Measurements from ENCODE around the gene B4GALNT1. TPM values are rescaled to one million over a fixed set of nuclear protein-coding genes. Genes with fewer than 3 reads are reported as not detected.

B4GALNT1 gene
- total and polyA plus RNA-seq, 2 of the 13 experiments (the other 11 are each of a cell fraction or from before 2014, with no cell fraction given): 4.5 to 5.4 TPM

- ChIA-PET POLR2A (no interaction called here), CTCF (ENCODE audit: low intra/inter-chr PET ratio, low total read pairs) (no interaction called here)
- Histone ChIP-seq H3K4me2 (ENCODE audit: low read depth, low read length) (no peak overlapping the region), H3K27me3 (ENCODE audit: control insufficient read depth in 1 of 2, insufficient read depth in 2 of 2, low read length in 2 of 2) (peaks cover 0 to 7% of the 10 kb centered on the region in 2 experiments; a peak in 1 of 5 replicates), H2AFZ (ENCODE audit: low read length) (no peak overlapping the region), H4K20me1 (ENCODE audit: insufficient read depth, low read length) (no peaks in the 10 kb centered on the region), H3K27ac (ENCODE audit: extremely low read length, insufficient read depth, low read length) (no peak overlapping the region), H3K79me2 (ENCODE audit: insufficient read depth, low read length) (no peaks in the 10 kb centered on the region), H3K9ac (ENCODE audit: insufficient read depth, low read depth, low read length) (no peak overlapping the region), H3K4me3 (replicated peaks in 1 of 3; ENCODE audit: insufficient read depth in 1 of 3, low read depth in 2 of 3, low read length in 3 of 3) (no peak overlapping the region), H3K9me3 (ENCODE audit: low read length) (peaks cover 6% of the 10 kb centered on the region), H3K36me3 (replicated peaks in 1 of 2; ENCODE audit: control insufficient read depth in 1 of 2, insufficient read depth in 2 of 2, low read length in 2 of 2) (no peaks in the 10 kb centered on the region), H3K4me1 (ENCODE audit: insufficient read depth, low read length) (no peaks in the 10 kb centered on the region)
- WGBS (ENCODE audit: low lambda C conversion rate): 27% methylated on average over 5 of the region's 5 CpGs
- no peak for TF ChIP-seq ZC3H13 (CRISPR knock-in tag; IDR thresholded peaks at IDR 0.05)
- no peak for TF ChIP-seq FOSL1 (CRISPR knock-in tag; IDR thresholded peaks at IDR 0.05; ENCODE audit: borderline replicate concordance)
- TF ChIP-seq RXRA (CRISPR knock-in tag; IDR thresholded peaks at IDR 0.05): no peak
- no peak for TF ChIP-seq ZNF251 (CRISPR knock-in tag; IDR thresholded peaks at IDR 0.05)
- TF ChIP-seq AKAP8 (CRISPR knock-in tag; IDR thresholded peaks at IDR 0.05): no peak
- no peak for TF ChIP-seq ZBTB43 (CRISPR knock-in tag; conservative IDR thresholded peaks at IDR 0.05)
- BruUV-seq (replicated peaks): no TSS peak
- intact Hi-C loops (cut with micrococcal nuclease; ENCODE audit: unreplicated experiment) (no loop called here), in situ Hi-C loops (cut with HindIII; ENCODE audit: extremely low pct_ligation_motif_present, low pct_unique_long_range_greater_than_20kb) (no loop called here)
- FAIRE-seq (no peak), DNase-seq (ENCODE audit: low spot score) (no peak), ATAC-seq (no peak)
Observed at GRCh38 chr12:57641699-57642442, 8.9 kb upstream of the B4GALNT1 start.
